Activated CD4-positive, alpha-beta memory T cell treated with anti-CD3 and anti-CD28 coated beads, Interleukin-2, amount 10 ng/mL, durations not matched to agents 7 days and 5 days (primary cell): ENCODE data around the gene PPT1. TPM values are rescaled to one million over a fixed set of nuclear protein-coding genes. Genes with fewer than 3 reads are reported as not detected.
A peak's percentile ranks its signal among the peaks of the same experiment; 100 is the strongest.

ENCODE experiments used
- CTCF ChIA-PET: fragments of 350-600 bp; sonication (Branson Sonifier 250); formaldehyde crosslinking; loops from one replicate; lab custom pipeline; 2021; ENCODE audit warnings: antibody characterized with exemption, inconsistent platforms; lab: Charles Lee
- POLR2A ChIA-PET: fragments of 350-600 bp; sonication (Branson Sonifier 250); formaldehyde crosslinking; loops from one replicate; lab custom pipeline; 2021; ENCODE audit warnings: antibody characterized with exemption; lab: Charles Lee
- DNase-seq: peaks from one replicate; pipeline ENCODE4 v3.0.0-alpha.2; 2020
- H3K27ac Mint-ChIP-seq: one replicate; pipeline ENCODE4 v1.8.0; 2021; ENCODE audit warnings: mild to moderate bottlenecking, mixed read lengths
- H3K27me3 Mint-ChIP-seq: one replicate; pipeline ENCODE4 v1.8.0; 2021; ENCODE audit warnings: mixed read lengths
- H3K36me3 Mint-ChIP-seq: one replicate; pipeline ENCODE4 v1.8.0; 2021; ENCODE audit warnings: low read depth, mixed read lengths
- H3K4me1 Mint-ChIP-seq: one replicate; pipeline ENCODE4 v1.8.0; 2021; ENCODE audit warnings: mixed read lengths
- H3K4me3 Mint-ChIP-seq: one replicate; pipeline ENCODE4 v1.8.0; 2021; ENCODE audit warnings: mild to moderate bottlenecking, mixed read lengths
- H3K9me3 Mint-ChIP-seq: one replicate; pipeline ENCODE4 v1.8.0; 2021; ENCODE audit warnings: mixed read lengths
- total RNA-seq, 2 experiments: library from RNA; stranded (reverse); gene quantifications; one replicate each; pipeline ENCODE4 v1.2.3, GENCODE V29; 2021

The PPT1 gene
- 10 to 100 TPM; 76.9 to 83.4 TPM for total RNA-seq

DNA sequence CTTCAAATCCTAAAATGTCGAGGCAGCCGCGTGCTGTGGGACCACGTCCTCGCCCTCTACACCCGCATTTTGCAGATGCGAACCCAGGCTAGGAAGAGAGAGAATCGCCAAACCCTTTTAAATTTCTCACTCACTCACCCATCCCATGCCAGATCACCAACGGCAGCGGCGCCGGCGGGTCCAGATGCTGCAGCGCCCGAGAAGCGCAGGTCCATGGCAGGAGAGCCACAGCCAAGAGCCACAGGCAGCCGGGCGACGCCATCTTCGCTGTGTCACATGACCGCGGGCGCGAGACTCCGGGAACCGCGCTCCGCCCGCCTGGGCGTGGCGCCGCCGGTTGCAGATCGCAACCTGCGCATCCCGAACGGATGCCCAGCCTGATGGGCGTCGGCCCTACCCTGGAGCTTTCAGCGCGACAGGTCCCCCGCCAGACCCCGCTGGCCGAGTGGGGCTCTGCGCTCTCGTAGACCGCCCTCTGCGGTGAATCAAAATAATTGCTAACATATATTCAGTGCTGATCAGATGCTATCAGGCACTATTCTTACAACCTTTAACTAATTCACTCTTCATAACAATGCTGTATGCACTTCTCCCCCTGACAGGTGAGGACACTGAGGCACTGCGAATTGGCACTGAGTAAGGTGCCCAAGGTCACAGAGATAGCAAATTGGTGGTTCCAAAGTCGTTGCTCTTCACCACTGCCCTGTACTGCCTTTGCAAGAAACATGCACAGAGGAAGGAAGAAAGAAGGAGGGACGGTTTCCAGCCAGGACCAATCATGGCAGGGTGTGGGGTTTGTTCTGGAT is at the start of gene PPT1:
PPT1 (minus strand) TSS at position 276 of the 806 bp plus-strand sequence; CDS start at position 262, 14 bp downstream.
- ChIA-PET CTCF (interaction anchor here (0.8 to 1.8 kb wide), 6 partner anchors 9 to 242 kb away, joined by 3 to 8 read pairs (median 4); partner anchors contain the start of gene TRIT1), POLR2A (interaction anchor here (1.0 to 1.6 kb wide), 6 partner anchors 9 to 160 kb away, joined by 3 to 6 read pairs (median 4); partner anchors contain the start of gene ZMPSTE24)
- Mint-ChIP-seq H3K4me1 (peaks cover 42% of the 10 kb centered on the region), H3K36me3 (peaks cover 35% of the 10 kb centered on the region), H3K4me3 (peak within 1 kb of the TSS; percentile 87), H3K27ac (peak within 1 kb of the TSS; percentile 75), H3K9me3 (peaks cover 7% of the 10 kb centered on the region), H3K27me3 (peaks cover 11% of the 10 kb centered on the region)
- DNase-seq = peak; percentile 83

DNA sequence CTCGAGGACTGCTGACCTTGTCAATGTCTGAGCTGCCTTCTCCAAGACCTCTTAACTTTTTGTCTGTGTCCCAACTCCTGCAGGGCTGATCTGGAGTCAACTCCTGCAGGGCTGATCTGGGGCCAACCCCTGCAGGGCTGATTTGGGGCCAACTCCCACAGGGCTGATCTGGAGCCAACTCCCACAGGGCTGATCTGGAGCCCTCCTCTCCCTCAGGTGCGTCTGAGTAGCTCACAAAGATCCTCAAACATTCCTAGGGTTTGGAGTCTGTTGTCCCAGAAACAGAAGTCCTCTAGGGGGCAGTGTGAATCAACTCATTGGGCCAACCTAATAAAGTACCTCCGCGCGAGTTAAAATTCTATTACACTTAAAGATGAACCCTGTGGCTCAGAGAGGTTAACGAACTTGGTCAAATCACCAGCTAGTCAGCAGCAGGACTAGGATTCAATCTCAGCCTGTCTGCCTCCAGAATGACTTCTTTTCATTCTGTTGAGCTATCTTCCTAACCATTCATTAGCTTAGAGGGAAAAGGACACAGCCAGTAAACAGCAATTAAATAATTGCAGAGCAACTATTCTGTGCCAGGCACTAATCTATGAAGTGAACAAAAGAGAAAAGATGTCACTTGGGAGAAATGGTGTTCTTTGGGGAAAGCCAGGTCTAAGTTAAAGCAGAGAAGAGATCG is 47.0 kb upstream of the PPT1 start:
- Mint-ChIP-seq H3K27ac (no peak overlapping the region), H3K4me1 (peaks cover 22% of the 10 kb centered on the region), H3K9me3 (no peaks in the 10 kb centered on the region), H3K36me3 (no peaks in the 10 kb centered on the region), H3K27me3 (peaks cover 39% of the 10 kb centered on the region), H3K4me3 (no peak overlapping the region)
- DNase-seq = peak; percentile 54
- ChIA-PET CTCF (interaction anchor here (0.9 to 8.0 kb wide), 32 partner anchors 9 to 621 kb away, joined by 3 to 154 read pairs (median 5); partner anchors contain the start of genes SMAP2, ZFP69B and ZNF684), POLR2A (interaction anchor here (0.6 to 1.3 kb wide), 3 partner anchors 194 to 245 kb away, joined by 3 to 8 read pairs (median 3); no protein-coding TSS in a partner anchor)

DNA sequence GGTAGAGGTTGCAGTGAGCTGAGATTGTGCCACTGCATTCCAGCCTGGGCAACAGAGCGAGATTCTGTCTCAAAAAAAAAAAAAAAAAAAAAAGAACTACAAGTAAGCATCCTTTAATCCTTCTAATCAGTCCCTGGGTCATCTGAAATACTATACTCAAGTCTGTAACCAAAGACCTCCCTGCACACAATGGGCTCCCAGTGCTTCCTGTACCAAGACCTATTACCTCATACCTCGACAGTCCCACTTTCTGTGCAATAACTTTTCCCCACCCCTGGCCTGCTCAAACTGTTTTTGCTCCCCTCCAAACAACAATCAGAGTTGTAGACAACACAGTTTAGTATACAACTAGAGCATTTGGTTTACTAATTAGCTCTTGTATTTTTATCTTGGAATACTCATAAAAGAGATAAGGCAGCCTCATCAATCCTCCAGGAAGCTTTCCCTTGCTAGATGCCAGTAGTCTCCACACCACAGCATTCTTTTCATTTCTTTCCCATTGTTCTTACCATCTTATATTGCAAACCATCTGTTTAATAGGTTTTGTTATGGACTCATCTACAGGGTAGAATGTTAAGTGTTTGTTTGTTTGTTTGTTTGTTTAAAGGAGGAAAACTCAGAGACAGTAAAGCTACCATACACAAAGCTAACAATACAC is 45.0 kb upstream of the PPT1 start:
- no peak overlapping the region for H3K27ac Mint-ChIP-seq
- H3K36me3 Mint-ChIP-seq = no peaks in the 10 kb centered on the region
- H3K4me1 Mint-ChIP-seq = peaks cover 22% of the 10 kb centered on the region
- DNase-seq = no peak
- no peak overlapping the region for H3K4me3 Mint-ChIP-seq
- ChIA-PET CTCF (interaction anchor here (0.6 to 8.0 kb wide), 8 partner anchors 8 to 264 kb away, joined by 3 to 154 read pairs (median 5); no protein-coding TSS in a partner anchor), POLR2A (interaction anchor here (0.6 to 0.7 kb wide), 2 partner anchors 197 to 308 kb away, joined by 3 read pairs; partner anchors contain the start of gene ZFP69B)
- peaks cover 28% of the 10 kb centered on the region for H3K27me3 Mint-ChIP-seq
- no peaks in the 10 kb centered on the region for H3K9me3 Mint-ChIP-seq

DNA sequence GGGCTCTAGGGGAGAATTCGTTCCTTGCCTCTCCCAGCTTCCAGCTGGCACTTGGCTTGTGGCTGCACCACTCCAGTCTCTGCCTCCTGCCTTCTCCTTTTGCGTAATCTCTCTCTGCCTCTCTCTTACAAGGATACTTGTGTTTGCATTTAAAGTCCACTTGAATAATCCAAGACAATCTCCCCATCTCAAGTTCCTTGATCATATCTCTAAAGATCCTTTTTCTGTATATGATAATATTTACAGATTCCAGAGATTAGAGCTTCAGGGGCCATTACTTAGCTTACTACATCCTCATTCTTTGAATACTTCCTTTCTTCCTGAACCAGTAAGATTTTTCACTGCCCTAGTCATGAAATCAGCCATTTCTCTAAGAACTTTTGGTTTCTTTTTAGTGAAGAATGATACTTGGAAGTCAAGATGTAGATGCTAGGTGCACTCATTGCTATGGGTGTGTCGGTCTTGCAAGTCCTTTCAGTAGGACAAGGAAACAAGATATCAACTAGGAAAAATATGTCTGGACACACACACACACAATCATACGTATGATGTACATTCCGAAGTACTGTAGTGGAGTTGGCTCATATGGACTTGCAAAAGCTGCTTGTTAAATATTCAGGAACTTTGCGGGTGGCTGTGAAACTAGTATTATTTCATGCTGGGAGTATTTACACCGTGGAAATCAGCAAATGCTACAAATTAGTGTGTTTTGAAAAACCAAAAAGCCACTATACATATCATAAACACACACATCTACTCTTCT is 43.3 kb upstream of the PPT1 start:
- CTCF ChIA-PET = interaction anchor here (0.6 to 8.0 kb wide), 3 partner anchors 9 to 199 kb away, joined by 3 to 154 read pairs (median 6); no protein-coding TSS in a partner anchor
- no peak overlapping the region for H3K27ac Mint-ChIP-seq
- no peak overlapping the region for H3K4me3 Mint-ChIP-seq
- no peaks in the 10 kb centered on the region for H3K9me3 Mint-ChIP-seq
- POLR2A ChIA-PET = no interaction called here
- no peaks in the 10 kb centered on the region for H3K36me3 Mint-ChIP-seq
- peaks cover 22% of the 10 kb centered on the region for H3K27me3 Mint-ChIP-seq
- no peak for DNase-seq
- H3K4me1 Mint-ChIP-seq = peaks cover 22% of the 10 kb centered on the region

DNA sequence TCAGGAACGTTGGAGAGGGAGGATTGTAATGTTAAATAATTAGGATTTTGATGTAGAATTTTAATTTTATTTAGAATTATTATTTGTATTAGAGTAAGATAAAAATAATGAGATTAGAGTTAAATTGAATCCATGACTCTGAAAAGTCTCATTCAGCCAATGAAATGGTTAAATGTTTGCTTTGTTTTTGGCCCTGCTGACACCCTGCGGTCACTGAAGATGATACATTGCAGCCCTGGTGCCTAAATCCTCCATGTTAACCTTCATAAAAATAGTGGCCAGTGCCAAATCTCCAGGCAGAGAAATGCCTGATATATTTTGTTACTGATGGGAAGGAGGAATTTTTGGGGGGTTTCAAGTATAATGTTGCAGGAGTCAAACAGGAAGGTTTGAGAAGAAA is 36.8 kb upstream of the PPT1 start:
- Mint-ChIP-seq H3K9me3 (peaks cover 3% of the 10 kb centered on the region), H3K4me3 (no peak overlapping the region), H3K27me3 (peaks cover 14% of the 10 kb centered on the region), H3K4me1 (peaks cover 6% of the 10 kb centered on the region), H3K27ac (no peak overlapping the region), H3K36me3 (peaks cover 3% of the 10 kb centered on the region)
- CTCF ChIA-PET = interaction anchor here (0.8 to 1.8 kb wide), 2 partner anchors 8 to 10 kb away, joined by 4 to 7 read pairs; no protein-coding TSS in a partner anchor
- POLR2A ChIA-PET = no interaction called here
- no peak for DNase-seq

DNA sequence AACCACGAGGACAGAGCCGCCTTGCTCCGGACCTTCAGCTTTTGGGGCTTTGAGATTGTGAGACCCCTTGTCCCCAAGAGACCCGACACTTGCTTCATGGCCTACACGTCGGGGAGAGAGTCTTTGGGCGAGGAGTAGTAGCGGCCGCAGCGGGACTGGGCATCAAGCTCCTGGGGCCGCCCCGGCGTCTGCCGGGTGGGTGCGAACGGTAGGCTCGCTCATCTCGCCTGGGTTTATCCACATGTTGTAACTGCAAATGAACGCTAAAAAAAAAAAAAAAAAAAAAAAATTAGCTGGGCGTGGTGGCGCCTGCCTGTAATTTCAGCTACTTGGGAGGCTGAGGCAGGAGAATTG is 36.2 kb upstream of the PPT1 start:
- POLR2A ChIA-PET = no interaction called here
- peaks cover 3% of the 10 kb centered on the region for H3K36me3 Mint-ChIP-seq
- H3K9me3 Mint-ChIP-seq = peaks cover 3% of the 10 kb centered on the region
- CTCF ChIA-PET = interaction anchor here (0.7 to 1.8 kb wide), 3 partner anchors 9 to 224 kb away, joined by 4 to 7 read pairs (median 4); no protein-coding TSS in a partner anchor
- DNase-seq = no peak
- H3K4me3 Mint-ChIP-seq = no peak overlapping the region
- H3K4me1 Mint-ChIP-seq = peaks cover 6% of the 10 kb centered on the region
- H3K27ac Mint-ChIP-seq = no peak overlapping the region
- H3K27me3 Mint-ChIP-seq = peaks cover 14% of the 10 kb centered on the region

DNA sequence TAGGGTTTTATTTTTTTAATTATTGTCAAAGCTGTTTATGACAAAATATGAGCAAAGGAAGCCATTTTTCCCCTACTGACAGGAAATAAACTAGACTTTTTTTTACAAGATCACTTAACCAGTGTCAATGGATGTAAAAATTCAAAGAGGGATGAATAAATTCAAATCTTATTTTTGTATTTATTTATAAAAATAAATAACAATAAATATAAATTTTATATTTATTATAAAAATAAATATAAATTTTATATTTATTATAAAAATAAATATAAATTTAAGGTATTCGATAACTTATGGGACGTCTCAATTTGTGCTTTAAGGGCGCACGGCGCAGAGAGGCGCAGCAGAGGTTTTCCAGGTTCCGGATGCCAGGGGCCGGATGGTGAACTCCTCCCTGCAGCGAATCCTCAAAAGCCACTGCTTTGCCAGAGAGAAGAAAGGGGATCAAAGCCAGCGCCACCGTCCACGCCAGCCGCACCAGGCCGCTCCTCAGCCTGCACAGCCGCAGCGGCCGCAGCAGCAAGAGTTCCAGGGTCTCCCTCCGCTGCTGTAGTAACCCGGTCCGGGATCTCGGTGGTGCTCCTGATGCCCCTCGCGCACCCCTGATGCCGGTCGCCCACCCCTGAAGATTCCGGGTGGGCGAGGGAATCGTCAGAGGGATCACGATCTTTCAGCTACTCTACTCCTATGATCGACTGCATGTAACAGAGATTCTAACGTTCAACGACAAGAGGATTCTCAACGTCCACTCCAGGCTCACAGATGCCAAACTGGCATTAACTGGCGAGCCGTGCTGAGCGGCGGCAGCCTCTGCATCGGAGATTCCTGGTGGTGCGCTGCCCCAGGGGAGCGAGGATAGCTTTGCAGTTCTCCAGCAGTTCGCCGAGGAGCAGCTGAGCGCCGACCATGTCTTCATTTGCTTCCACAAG is 35.6 kb upstream of the PPT1 start:
- Mint-ChIP-seq H3K4me3 (no peak overlapping the region), H3K27ac (no peak overlapping the region), H3K4me1 (peaks cover 6% of the 10 kb centered on the region), H3K36me3 (peaks cover 3% of the 10 kb centered on the region), H3K27me3 (peaks cover 12% of the 10 kb centered on the region), H3K9me3 (peaks cover 3% of the 10 kb centered on the region)
- CTCF ChIA-PET = interaction anchor here (0.7 to 1.8 kb wide), 3 partner anchors 11 to 225 kb away, joined by 3 to 7 read pairs (median 4); no protein-coding TSS in a partner anchor
- no peak for DNase-seq
- POLR2A ChIA-PET = no interaction called here

DNA sequence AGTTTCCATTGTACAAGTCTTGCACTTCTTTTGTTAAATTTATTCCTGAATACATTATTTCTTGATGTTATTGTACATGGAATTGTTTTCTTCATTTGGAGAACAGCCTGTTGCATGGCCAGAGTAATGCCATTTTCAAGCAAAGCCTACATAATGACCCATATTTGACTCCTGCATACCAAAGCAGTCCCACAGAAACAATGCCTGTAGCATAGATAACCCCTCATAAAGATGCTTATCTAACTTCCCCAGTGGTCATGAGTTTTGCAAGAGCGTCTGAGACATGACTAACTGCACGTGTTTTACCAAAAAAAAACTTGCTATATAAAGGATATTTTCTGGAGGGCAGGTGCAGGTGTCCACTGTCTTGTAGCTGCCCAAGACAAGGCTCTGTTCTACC is 33.8 kb upstream of the PPT1 start:
- DNase-seq = no peak
- H3K4me3 Mint-ChIP-seq = no peak overlapping the region
- peaks cover 12% of the 10 kb centered on the region for H3K27me3 Mint-ChIP-seq
- peaks cover 3% of the 10 kb centered on the region for H3K9me3 Mint-ChIP-seq
- H3K27ac Mint-ChIP-seq = no peak overlapping the region
- peaks cover 3% of the 10 kb centered on the region for H3K36me3 Mint-ChIP-seq
- POLR2A ChIA-PET = interaction anchor here (0.6 kb wide), 1 partner anchor 399 kb away, joined by 4 read pairs; no protein-coding TSS in a partner anchor
- CTCF ChIA-PET = interaction anchor here (1.1 kb wide), 1 partner anchor 13 kb away, joined by 5 read pairs; no protein-coding TSS in a partner anchor
- peaks cover 6% of the 10 kb centered on the region for H3K4me1 Mint-ChIP-seq

DNA sequence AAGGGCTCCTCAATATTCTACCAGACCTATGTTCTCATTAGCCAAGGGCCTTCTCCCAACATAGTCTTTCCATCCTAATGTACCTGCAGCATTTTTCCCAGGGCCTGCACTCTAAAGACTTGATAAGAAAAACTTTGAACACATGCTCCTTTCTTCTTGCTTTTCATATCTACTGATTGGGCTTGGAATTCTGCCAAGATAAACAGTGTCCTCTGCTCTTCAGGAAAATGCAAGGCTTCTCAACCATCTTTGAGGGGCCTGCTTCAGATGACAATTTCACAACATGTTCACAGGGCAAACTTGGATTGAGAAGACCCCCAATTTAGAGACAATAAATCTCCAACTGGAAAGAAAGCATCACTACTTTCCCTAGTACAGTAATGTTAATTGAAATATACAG is 25.8 kb upstream of the PPT1 start:
- Mint-ChIP-seq H3K27me3 (peaks cover 6% of the 10 kb centered on the region), H3K27ac (no peak overlapping the region), H3K4me3 (no peak overlapping the region), H3K4me1 (no peaks in the 10 kb centered on the region), H3K9me3 (no peaks in the 10 kb centered on the region), H3K36me3 (no peaks in the 10 kb centered on the region)
- DNase-seq = no peak
- ChIA-PET CTCF (no interaction called here), POLR2A (no interaction called here)

DNA sequence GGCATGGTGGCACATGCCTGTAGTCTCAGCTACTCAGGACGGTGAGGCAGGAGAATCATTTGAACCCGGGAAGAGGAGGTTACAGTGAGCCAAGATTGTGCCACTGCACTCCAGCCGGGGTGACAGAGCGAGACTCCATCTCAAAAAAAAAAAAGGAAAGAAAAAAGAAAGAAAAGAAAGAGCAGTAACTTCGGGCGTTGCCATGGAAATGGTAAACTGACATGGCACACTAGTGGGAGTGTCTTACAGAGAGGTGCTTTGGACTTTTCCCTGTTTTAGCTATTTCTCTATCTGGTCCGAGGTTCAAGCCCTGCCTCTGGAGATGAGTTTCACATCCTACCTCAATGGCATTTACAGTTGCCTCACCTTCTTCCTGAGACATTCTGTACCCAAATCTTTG is 23.1 kb upstream of the PPT1 start:
- Mint-ChIP-seq H3K9me3 (no peaks in the 10 kb centered on the region), H3K36me3 (no peaks in the 10 kb centered on the region), H3K27ac (no peak overlapping the region), H3K4me3 (no peak overlapping the region), H3K27me3 (peaks cover 15% of the 10 kb centered on the region), H3K4me1 (no peaks in the 10 kb centered on the region)
- ChIA-PET POLR2A (no interaction called here), CTCF (no interaction called here)
- DNase-seq = no peak

DNA sequence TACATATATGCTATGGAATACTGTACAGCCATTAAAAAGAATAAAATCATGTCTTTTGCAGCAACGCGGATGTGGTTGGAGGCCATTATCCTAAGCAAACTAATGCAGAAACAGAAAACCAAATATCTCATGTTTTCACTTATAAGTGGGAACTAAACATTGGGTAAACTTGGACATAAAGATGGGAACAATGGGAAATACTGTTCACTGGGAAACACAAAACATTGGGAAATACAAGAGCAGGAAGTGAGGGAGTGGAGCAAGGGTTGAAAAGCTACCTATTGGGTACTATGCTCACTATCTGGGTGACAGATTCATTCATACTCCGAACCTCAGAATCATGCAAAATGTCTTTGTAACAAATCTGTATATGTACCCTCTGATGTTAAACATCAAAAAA is 17.3 kb upstream of the PPT1 start:
- H3K36me3 Mint-ChIP-seq = peaks cover 5% of the 10 kb centered on the region
- H3K9me3 Mint-ChIP-seq = peaks cover 27% of the 10 kb centered on the region
- ChIA-PET POLR2A (no interaction called here), CTCF (no interaction called here)
- no peak overlapping the region for H3K4me3 Mint-ChIP-seq
- H3K4me1 Mint-ChIP-seq = no peaks in the 10 kb centered on the region
- DNase-seq = no peak
- peaks cover 31% of the 10 kb centered on the region for H3K27me3 Mint-ChIP-seq
- H3K27ac Mint-ChIP-seq = no peak overlapping the region
